Activated CD4-positive, CD25-positive, alpha-beta regulatory T cell treated with anti-CD3 and anti-CD28 coated beads, Interleukin-2, amount 50 U/mL, for 16 hours (primary cell): ENCODE results near the gene ENPP6.
"Not testable (repeated sequence)": the region's sequence is repeated elsewhere in the genome, so short reads cannot be mapped to it uniquely, and the experiment has no call there.

Source experiments
- DNase-seq: peaks from one replicate; pipeline ENCODE4 v3.0.0-alpha.2; 2020; ENCODE audit warnings: low read depth, low spot score

ENPP6 gene

DNA sequence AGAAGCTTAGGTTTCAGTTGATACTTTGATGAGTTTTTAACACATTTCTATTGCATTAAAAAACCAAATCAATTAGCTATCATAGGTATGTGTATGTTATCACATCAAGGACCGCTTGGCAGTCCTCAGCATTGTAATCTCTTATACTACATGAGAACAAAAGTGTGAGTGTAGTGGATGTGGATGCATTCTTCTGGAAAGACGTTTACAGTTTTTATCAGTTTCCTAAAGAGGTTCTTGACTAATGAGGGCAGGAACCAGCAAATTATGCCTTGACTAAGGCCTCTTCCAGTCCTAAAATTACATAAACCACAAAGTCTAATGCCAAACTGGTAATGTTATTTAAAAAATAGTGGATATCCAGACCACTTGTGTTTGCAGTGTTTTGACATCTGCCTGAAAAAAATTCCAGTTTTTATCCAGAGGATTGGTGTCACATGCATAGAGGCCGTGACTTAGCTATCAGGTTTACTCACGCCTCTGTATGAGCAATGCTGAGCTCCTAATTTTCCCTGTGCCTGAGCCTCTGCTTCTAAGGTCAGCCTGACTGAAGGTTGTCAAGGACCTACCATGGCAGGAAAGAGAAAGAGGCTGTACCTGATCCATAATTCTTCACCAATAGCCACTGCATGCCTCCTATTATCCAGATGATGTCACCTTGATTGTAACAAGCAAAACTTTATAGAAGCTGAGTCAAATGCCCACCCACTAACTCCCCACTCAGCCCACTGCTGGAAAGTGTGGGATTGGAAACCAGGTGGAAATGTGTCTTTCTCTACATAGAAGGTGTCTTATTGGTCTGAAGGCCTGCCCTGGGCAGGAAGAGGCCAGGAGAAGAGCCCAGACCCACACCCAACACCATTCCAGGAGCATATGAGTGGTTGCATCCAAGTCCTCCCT is 68.7 kb downstream of the ENPP6 start:
- DNase-seq: no peak

DNA sequence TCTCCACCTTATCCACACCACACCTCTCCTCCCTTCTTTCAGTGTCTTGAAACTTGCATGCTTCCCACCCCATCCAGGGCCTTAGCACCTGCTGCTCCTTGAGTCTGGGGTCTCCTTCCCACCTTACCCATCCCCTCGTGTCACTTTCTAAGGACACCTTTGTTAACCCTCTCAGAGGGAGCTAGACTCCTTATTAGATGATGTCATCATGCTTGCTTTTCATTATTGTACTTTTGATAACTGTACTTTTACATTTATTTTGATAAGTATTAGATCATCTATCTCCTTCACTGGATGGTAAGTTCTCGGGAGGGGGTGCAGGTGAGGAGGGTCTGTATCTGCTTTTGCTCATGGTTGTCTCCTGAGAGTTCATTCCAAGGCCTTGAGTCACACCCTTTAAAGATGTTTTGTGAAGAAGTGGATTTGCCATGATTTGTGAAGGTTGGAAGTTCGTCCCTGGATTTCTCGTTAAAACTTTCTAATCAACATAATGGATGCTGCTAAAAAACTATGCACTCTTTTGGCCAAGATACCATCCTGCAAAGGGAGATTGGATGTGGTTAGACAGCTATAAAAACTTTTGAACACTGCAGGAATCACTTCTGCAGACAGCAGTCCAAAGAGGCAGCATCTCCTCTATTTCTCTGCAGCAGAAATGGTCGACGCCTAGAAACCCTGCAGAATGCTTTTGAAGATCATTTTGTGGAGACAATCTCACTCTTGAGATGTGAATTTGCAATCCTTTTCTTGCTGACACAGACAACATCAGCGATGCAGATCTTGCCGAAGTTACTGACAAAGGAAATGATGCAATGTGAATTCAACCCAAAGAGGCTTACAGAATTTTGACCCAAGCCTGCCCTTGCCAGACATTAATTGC is 69.6 kb downstream of the ENPP6 start:
- DNase-seq: no peak

DNA sequence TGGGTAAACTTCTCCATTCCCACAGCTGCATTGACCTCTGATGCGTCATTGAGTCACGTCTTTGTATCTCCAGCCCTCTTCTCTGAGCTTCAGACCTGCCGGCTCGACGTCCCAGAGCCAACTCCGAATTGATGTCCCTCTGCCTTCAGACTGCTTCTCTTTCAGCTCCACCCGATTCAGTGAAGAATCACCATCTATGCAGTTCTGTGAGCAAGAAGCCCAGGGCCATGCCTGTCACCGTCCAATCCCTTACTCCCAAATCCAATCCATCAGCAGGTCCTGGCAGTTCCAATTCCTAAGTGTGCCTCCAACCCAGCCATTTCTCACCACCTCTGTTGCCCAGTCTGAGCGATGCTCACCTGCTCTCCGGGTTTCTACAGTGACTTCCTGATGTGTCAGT is 70.7 kb downstream of the ENPP6 start:
- DNase-seq: no peak

DNA sequence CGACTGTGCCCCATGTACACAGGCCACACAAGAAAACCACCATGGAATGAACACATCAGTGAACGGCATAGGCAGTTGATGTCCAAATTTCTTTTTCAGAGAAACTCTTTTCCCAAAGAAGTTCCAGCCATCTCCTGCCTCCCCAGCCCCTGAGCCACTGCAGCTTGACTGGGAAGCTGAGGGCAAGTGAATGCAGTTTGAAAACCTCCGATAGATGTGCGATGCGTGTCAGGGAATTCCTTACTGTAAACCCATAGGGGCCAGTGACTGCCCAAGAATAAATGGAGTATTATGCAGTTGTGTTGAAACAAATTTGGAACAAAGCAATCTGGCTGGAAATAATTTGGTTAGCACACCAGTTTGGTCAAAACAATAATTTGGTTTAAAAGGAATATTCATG is 72.1 kb downstream of the ENPP6 start:
- DNase-seq: no peak

DNA sequence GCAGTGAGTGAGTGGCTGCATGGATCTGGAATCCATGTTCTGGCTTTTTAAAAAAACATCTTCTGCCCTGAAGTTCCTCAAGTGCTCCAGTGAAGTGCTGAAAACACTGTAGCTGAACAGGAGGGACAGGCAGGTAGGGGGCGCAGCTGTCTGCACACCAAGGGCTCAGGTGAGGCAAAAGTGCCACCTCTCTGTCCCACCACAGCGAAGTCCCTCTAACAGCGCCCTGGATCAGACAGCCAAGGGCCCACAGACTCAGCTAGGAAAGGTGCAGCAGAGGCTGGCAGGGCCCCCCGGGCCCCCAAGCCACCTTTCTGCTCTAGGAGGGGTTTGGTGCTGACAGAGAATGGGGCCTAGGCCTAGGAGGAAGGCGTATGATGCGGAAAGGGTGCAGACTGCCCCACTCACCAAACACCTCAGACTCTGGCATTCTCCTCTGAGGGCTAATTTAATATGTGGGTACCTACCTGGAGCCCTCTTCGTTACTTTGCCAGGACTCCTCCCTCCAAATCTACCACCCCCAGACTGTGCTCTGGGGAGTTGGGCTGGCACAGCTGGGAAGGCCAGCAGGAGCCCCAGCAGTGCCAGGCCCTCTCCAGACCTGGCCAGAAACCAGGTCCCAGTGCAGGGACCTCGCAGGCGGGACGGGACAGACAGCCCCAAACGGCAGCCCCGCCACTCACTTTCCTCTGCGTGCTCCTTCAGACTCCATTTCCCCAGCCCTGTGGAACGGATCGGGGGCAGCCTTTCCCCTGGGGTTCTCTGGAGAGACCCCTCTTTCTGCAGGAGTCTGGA is 73.7 kb downstream of the ENPP6 start:
- DNase-seq: no peak

DNA sequence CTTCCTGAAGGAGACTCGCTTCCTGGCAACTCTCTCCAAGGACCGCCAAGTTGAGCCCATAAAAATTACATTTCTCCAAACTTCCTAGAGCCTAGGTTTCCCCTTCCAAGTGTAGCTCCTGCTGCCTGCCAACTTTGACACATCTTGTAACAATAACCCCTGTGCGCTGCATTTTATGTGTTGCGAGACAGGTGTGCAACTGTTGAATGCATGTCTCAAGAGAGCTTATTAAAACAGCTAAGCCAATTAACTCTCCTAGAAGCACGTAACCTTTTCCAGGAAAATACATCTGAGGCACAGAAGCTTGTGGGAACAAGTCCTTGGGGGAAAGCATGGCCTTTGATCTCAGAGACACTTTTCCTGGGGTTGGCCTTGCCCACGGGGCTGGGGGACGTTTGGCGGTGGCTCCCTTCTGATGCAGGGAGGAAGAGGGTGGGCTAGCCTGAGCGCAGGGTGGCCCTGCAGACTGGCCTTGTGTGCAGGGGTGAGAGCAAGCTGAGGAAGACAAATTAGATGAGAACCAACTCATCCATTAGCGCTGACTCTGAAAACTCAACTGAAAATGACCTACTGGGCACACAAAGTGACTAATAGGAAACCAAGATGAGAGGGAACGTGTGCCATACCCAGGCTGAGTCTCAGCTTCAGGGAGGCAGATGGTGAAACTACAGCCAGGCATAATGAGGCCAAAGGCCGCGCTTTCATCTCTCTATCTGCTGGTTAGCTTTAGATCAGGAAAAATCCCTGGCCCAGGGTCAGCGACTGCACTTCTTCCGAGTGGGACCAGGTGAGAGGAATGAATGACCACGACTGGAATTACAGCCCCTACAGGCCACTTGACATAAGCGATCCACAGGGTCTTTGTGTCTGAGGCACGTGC is 75.3 kb downstream of the ENPP6 start:
- no peak for DNase-seq

DNA sequence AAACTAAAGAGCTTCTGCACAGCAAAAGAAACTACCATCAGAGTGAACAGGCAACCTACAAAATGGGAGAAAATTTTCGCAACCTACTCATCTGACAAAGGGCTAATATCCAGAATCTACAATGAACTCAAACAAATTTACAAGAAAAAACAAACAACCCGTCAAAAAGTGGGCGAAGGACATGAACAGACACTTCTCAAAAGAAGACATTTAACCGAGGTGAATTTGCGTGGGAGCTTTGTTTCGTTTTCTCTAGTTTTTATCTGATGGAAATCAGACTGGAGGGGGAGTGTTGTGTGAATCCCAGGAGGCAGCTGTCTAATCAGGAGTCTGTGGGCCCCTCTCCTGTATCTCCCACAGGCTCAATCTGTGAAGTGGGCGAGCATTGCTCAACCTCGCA is 76.8 kb downstream of the ENPP6 start:
- not testable (repeated sequence) for DNase-seq

DNA sequence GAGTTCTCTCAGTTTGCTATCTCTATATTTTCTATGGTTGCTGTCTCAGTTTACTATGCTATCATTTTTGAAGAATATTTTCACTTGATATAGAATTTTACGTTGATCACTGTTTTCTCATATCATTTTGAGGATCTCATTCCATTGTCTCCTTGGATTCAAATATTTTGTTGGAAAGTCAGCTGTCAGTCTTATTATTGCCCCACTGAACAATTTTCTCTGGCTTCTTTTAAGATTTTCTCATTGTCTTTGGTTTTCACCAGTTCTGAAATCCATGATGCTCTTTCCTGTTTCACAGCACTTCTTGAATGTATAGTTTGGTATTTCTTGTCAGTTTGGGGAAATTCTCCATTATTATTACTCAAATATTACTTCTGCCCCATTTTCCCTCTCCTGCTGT is 81.1 kb downstream of the ENPP6 start:
- no peak for DNase-seq

DNA sequence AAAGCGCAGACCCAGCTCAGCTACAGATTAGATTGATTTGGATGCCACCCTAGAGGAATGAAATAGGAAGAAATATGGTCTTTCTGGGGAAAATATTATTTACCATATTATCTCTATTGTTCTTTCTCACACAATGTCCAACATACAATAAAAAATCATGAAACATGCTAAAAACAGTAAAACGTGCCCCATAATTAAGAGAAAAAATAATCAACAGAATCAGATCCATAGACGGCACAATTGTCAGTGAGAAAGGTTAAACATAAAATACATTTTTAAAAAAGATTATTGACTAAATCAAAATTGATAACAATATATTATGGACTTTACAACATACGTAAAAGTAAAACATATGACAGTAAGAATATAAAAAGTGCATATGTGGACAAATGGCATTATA is 90.9 kb downstream of the ENPP6 start:
- no peak for DNase-seq

DNA sequence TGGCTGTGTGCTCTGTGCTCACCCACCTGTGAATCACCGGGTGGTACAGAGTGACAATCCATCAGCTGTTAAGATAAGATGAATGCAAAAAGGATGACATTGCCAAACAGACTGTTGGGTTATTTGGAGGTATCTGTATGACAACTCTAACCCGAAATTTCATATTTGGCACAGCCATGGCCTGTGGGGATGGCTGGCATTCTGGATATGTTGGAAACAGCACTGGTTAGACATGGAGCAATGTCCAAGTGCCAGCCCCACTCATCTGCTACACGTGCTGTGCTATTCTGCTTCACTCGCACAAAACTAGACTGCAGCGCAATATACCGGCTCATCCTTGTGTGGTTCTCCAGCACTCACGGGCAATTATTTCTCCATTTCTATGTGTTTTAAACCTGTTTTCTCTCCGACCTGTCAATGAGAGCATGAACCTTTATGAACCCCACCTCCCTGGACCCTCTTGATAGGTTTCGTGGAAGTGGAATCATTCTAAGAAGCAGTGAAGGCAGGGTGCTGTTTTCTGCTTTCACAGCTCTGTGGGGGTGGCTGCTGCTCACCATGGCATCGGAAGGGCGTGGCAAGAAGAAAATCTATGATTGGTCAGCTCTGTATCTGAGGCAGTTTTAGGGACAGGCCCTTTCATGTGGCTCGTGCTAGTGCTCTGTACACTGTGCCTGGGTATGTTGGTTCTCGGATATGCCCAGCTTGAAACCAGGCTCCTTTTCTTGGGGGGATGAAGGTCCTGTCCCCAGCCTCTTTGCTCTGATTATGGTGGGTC is 94.9 kb downstream of the ENPP6 start:
- DNase-seq: no peak

DNA sequence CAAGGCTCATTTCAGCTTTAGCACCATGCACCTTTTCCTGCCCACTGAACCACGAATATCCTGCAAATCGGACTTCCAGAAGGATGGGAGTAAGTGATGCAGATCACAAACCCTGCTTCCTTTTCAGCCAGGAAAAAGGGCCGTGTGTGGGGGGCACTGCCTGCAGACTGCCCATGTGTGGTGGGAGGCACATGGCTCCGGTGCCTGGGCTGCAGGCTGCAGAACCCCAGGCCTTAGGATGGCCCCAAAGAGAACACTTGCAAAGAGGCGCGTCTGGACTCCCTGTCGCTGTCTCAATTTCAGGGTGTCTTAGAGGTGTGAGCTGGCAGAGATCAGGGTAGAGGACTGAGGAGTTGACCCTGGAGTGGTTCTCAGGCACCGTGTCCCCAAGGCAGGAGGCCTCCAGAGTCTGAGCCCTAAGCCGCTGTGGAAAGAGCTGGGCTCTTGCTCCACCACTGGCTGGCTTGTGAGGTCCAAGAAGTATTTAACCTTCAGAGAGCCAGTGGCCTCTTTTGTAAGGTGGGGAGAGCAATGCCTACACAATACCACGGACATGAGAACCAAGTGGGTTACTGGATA is 97.0 kb downstream of the ENPP6 start:
- DNase-seq: no peak

DNA sequence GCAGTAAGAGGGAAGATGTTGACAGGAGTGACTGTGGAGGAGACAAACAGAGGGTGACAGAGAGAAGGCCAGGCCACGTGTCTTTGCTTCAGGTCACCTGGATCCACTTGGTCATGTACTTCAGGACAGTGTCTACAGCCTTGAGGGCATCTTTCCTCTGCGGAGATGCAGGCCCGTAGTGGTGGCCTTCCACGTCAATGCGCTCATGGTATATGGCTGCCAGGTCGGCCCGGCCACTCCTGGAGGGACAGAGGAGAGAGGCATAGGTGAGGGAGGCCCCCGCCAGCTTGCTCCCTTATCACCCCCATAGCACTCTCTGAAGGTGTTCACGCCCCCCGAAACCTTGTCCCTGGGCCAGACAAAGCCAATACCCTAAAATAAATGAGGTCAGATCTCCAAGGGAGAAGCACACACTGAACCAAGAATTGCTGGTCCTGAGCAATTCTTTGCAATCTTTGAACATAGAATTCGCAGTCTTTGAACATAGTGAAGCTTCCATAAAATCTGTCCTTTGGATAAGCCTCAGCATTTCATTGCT is 99.9 kb downstream of the ENPP6 start:
- no peak for DNase-seq

DNA sequence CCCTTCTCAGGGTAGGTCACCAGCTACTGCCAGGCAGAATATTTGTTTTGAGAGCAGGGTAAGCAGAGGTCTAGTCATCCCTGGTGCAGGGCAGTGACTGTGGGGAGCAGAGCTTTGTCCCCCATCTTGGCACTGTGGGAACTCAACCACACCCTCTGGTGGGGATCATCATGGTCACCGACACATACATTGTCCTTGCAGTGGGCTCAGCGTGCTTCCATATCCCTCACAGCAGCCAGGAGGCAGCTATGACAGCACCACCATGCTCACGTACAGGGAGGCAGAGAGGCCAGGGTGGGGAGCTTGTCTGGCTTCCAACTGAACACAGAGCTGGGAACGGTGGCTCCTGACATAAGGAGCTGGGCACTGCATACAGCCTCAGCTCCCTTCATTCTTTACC is 102.3 kb downstream of the ENPP6 start:
- no peak for DNase-seq

DNA sequence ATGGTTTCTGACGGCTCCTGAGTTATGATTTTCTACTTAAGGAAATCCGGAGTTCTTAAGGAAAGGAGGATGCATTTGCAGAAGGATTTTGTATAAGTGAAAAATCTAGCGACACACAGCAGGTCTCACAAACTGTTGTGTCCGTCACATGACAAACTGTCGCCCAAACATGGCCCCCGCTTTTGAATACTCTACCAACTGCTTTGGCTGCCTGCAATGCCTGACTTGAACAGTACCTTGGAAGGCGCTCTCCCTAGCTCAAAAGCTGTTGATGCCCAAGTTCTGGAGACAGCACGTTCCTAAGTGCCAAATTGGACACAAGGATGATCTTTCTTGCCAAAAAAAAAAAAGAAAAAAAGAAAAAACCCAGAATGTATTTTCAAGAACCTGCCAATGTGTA is 103.2 kb downstream of the ENPP6 start:
- DNase-seq: no peak

DNA sequence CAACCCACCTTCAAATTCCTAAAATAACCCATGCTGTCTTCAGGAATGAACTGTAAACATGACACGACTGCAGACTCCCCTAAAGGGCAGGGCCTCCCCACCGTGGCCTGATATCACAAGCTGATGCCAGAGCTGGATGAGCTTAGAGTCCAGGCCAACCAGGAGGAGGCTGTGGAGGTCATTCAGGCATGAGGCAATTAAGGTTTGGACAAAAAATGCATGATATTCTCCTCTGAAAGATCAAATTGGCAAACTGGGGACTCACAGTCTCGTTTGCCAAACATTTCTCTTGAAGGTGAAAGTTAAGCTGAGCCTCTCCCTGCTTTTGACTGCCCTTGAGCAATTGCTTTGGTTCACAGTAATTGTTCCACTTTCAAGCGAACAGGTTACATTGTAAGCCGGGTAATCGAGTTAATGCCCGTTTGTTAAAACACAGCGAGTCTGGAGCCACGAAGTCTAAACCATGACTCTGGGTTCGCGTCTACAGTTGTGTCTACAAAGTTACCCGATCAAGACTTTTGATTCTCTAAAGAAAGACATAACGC is 105.6 kb downstream of the ENPP6 start:
- no peak for DNase-seq

DNA sequence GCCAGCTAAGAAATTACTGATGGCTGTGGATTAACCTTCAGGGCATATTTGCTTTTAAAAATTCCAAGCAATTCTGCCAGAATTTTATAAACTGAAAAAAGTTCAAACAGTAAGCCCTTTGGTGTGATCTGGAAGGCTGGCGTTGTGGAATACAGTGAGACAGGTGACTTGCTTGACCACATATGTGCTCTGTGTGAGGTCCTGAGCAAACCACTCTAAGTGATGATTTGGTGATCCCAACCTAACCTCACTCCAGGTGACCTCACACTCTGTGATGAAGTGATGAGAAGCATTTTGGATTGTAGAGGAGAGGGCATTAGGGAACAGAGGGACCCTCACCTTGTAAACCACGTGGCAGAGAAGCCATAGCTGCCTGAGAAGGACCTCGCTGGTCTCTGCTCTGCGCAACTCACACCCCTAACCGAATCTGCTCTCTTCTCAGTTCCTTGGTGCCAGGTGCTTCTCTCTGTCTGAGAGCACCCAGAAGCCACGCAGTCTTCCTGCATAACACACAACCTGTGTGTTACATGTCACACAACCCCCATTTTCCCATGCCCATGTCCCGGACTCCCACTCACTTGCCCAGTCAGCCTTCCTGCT is 106.3 kb downstream of the ENPP6 start:
- no peak for DNase-seq

DNA sequence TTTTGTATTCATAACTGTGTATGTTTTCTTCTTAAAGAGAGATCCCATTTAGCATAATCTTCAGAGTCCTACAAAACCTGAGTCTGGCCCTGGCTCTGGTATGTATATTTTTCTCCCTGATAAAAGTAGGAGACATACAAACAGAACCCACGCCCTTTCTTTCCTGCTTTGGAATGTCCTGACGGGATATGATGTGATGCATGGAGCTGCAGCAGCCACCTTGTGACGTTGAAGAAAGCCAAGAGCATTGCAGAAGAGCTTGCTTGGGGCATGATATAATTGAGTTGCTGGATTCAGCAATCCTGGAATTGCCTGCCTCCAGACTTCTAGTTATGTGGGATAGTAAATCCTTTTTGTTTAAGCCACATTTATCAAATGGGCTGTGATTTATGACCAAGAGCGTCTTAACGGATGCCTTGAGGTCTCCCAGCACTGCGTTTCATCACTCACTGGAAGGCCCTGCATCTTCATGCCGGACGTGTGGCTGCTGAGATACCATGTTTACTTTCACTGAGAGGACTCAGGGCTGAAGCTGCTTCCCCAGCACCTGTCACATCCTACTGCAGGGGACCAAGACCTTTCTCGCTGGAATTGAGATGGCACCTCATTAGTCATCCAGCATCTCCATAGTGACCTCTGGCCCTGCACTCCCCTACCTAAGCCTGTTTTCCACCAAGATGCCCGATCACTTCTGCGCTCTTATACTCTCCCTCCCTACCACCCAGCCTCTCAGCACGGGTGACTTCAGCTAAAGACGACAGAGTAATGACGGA is 107.0 kb downstream of the ENPP6 start:
- DNase-seq: no peak

DNA sequence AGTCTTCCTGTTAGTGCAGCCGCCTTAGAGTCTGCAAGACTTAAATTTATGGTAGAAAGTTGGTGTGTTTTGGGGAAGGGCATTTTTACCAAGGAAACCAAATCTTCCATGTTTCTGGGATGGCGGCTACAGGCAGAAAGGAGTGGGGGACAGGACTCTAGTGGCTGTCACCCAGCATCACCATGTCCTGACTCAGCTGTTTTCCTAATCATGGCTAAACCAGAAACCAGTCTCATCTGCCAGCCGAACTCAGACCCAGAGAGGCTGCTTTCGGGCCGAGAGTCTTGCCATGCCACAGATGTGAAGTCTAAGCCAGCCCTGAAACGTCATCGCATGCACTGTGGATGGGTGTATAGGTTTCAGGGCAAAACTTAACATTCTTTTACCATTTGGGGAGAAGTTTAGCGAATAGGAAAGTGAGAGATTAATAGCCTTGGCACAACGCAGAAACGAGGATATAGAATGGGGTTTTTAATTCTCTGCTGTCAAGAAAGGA is 109.6 kb downstream of the ENPP6 start:
- no peak for DNase-seq
